Activated CD8-positive, alpha-beta memory T cell treated with anti-CD3 and anti-CD28 coated beads for 48 hours (primary cell): ENCODE data around the gene IFT43.
"Not testable (repeated sequence)": the region's sequence is repeated elsewhere in the genome, so short reads cannot be mapped to it uniquely, and the experiment has no call there.

Experiments used
- DNase-seq, 3 experiments: peaks; one replicate each; pipeline ENCODE4 v3.0.0-alpha.2; 2020; ENCODE audit warnings: low read depth in 2 of 3, low spot score in 2 of 3

The IFT43 gene

GRCh38 chr14:76009627-76010026 is 24.1 kb downstream of the IFT43 start:
- DNase-seq, result not testable (repeated sequence)

GRCh38 chr14:76011930-76012329 is 26.4 kb downstream of the IFT43 start:
- no peak for DNase-seq

GRCh38 chr14:76012354-76012753 is 26.8 kb downstream of the IFT43 start:
- no peak for DNase-seq

GRCh38 chr14:76015191-76015590 is 29.6 kb downstream of the IFT43 start:
- no peak for DNase-seq

GRCh38 chr14:76015668-76016067 is 30.1 kb downstream of the IFT43 start:
- DNase-seq, result no peak

GRCh38 chr14:76019676-76020075 is 34.1 kb downstream of the IFT43 start:
- no peak for DNase-seq

GRCh38 chr14:76022991-76023390 is 37.4 kb downstream of the IFT43 start:
- no peak for DNase-seq

- no peak for DNase-seq
Observed at GRCh38 chr14:76023757-76024156, 38.2 kb downstream of the IFT43 start.

- DNase-seq, result no peak
Observed at GRCh38 chr14:76024211-76024907, 38.8 kb downstream of the IFT43 start.

- DNase-seq, result no peak
Observed at GRCh38 chr14:76034566-76034965, 49.0 kb downstream of the IFT43 start.

- DNase-seq, result no peak
Observed at GRCh38 chr14:76040704-76041103, 55.1 kb downstream of the IFT43 start.

GRCh38 chr14:76045773-76046172 is 60.2 kb downstream of the IFT43 start:
- no peak for DNase-seq

- DNase-seq, result no peak
Observed at GRCh38 chr14:76050250-76050649, 64.7 kb downstream of the IFT43 start.

GRCh38 chr14:76050797-76051392 is 65.3 kb downstream of the IFT43 start:
- DNase-seq, result peak; percentile 0 to 27 (median 5)

GRCh38 chr14:76051717-76052465 is 66.3 kb downstream of the IFT43 start:
- no peak for DNase-seq

- DNase-seq, result no peak
Observed at GRCh38 chr14:76053572-76054355, 68.2 kb downstream of the IFT43 start.

GRCh38 chr14:76055330-76055729 is 69.8 kb downstream of the IFT43 start:
- no peak for DNase-seq

GRCh38 chr14:76056128-76056527 is 70.6 kb downstream of the IFT43 start:
- no peak for DNase-seq

- no peak for DNase-seq
Observed at GRCh38 chr14:76057914-76058313, 72.4 kb downstream of the IFT43 start.

- no peak for DNase-seq
Observed at GRCh38 chr14:76063327-76063726, 77.8 kb downstream of the IFT43 start.

GRCh38 chr14:76065519-76065918 is 80.0 kb downstream of the IFT43 start:
- no peak for DNase-seq
